Nephron (organoid): Measurements from ENCODE around the gene TADA3.

Experiments
- H3K27ac Mint-ChIP-seq, 3 experiments: 2 replicates each; pipeline ENCODE4 v1.8.0; 2020; ENCODE audit warnings: mixed read lengths in 3 of 3, mild to moderate bottlenecking in 2 of 3, moderate library complexity in 1 of 3
- H3K27me3 Mint-ChIP-seq: 2 replicates; pipeline ENCODE4 v1.8.0; 2021; ENCODE audit warnings: low read depth, mild to moderate bottlenecking, moderate library complexity, mixed read lengths
- H3K36me3 Mint-ChIP-seq: 2 replicates; pipeline ENCODE4 v1.8.0; 2020; ENCODE audit warnings: low read depth, mixed read lengths
- H3K4me1 Mint-ChIP-seq: 2 replicates; pipeline ENCODE4 v1.8.0; 2020; ENCODE audit warnings: mixed read lengths
- H3K4me3 Mint-ChIP-seq, 3 experiments: 2 replicates each; pipeline ENCODE4 v1.8.0; 2020; ENCODE audit warnings: mild to moderate bottlenecking in 3 of 3, mixed read lengths in 3 of 3, moderate library complexity in 2 of 3
- H3K9me3 Mint-ChIP-seq: 2 replicates; pipeline ENCODE4 v1.8.0; 2020; ENCODE audit warnings: mixed read lengths
- CTCF ChIP-seq, 3 experiments: fragments of 200-600 bp; sonication (generic); IDR thresholded peaks; one replicate each; pipeline ENCODE4 v1.5.0; 2021; ENCODE audit warnings: antibody characterized with exemption in 3 of 3; ENCODE audit not compliant: unreplicated experiment in 3 of 3

TADA3 gene

DNA sequence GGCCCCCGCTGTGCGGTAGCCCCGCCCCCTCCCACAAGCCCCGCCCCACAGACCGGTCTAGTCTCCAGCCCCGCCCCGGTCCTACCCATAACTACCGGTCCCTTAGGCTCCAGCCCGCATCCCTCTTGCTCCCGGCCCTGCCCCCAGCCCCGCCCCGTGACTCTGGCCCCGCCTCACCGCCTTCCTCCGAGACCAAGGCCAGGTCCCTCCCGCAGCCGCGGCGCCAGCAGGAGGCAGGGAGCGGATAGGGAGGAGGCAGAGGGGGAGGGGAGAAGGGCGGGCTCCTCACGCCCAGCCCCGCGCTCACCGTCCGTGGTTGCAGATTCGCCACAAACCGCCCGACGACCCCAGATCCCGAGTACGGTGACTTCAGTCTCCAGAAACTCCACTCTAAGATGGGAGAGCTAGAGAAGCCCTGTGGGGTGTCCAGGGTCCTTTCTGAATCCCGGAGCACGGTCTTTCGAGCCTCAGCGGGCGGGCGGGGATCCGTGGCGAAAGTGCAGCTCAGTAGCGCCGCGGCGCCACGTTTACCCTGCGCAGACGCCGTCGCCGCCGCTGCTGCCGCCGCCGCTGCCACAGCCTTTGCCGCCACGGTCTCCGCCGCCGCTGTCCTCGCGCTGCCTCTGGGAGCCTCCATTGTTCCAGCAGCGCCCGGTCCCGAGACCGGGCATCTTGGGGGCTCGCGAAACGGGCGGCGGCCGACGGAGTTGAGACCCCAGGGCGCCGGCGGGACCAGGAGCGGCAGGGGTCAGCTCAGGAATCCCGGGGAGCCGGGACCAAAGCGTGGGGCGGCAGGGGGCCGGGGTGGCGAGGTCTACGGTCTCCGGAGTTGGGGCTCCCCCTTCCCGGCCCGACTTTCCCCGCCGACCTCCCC lies 60.8 kb downstream of the TADA3 start, which contains the start of gene BRPF1:
Gene BRPF1, plus strand, starts transcription at position 530 of the 874 bp plus-strand sequence. CDS start 2,406 bp downstream, outside the sequence.
- peak within 1 kb of the TSS; percentile 90 to 97 (median 94) for H3K27ac Mint-ChIP-seq
- H3K9me3 Mint-ChIP-seq: no peaks in the 10 kb centered on the region
- peaks cover 24% of the 10 kb centered on the region for H3K4me1 Mint-ChIP-seq
- no peak for TF ChIP-seq CTCF (IDR thresholded peaks at IDR 0.05; ENCODE audit: unreplicated experiment in 3 of 3)
- H3K4me3 Mint-ChIP-seq: peak within 1 kb of the TSS; percentile 93 to 94 (median 94)
- peaks cover 26% of the 10 kb centered on the region for H3K36me3 Mint-ChIP-seq
- H3K27me3 Mint-ChIP-seq: no peaks in the 10 kb centered on the region

GRCh38 chr3:9730657-9731205 lies 61.5 kb downstream of the TADA3 start:
- TF ChIP-seq CTCF (IDR thresholded peaks at IDR 0.05; ENCODE audit: unreplicated experiment in 3 of 3): no peak
- Mint-ChIP-seq H3K36me3 (peaks cover 21% of the 10 kb centered on the region), H3K9me3 (no peaks in the 10 kb centered on the region)

More at GRCh38 chr3:9730657-9731205, 61.5 kb downstream of the TADA3 start:
- Mint-ChIP-seq H3K4me3 (peak overlapping the region; percentile 92 to 94 (median 93)), H3K27me3 (no peaks in the 10 kb centered on the region), H3K27ac (peak overlapping the region; percentile 90 to 97 (median 94)), H3K4me1 (peaks cover 24% of the 10 kb centered on the region)
